H9 (cell line): ENCODE results near the gene UNC5B. TPM values are rescaled to one million over a fixed set of nuclear protein-coding genes. Genes with fewer than 3 reads are reported as not detected.
A peak's percentile ranks its signal among the peaks of the same experiment; 100 is the strongest.
"Not testable (repeated sequence)": the region's sequence is repeated elsewhere in the genome, so short reads cannot be mapped to it uniquely, and the experiment has no call there.

Experiments used
- DNase-seq: peaks from one replicate; pipeline ENCODE4 v3.0.0-alpha.2; 2017
- H2AFZ ChIP-seq: one replicate; pipeline ENCODE4 v1.6.1; 2013; ENCODE audit warnings: mild to moderate bottlenecking, low read length, control low read depth, moderate library complexity
- H2AK5ac ChIP-seq: 2 replicates; pipeline ENCODE4 v1.6.1; 2013; ENCODE audit warnings: low read length, control low read depth, mixed read lengths; ENCODE audit not compliant: insufficient read length
- H2BK120ac ChIP-seq: one replicate; pipeline ENCODE4 v1.6.1; 2013; ENCODE audit warnings: low read depth, mild to moderate bottlenecking, low read length, control low read depth, inconsistent platforms; ENCODE audit not compliant: poor library complexity, severe bottlenecking
- H2BK12ac ChIP-seq: 2 replicates; pipeline ENCODE4 v1.6.1; 2013; ENCODE audit warnings: low read length, control low read depth, mixed read lengths, low read depth; ENCODE audit not compliant: insufficient read length
- H2BK15ac ChIP-seq: 2 replicates; pipeline ENCODE4 v1.6.1; 2013; ENCODE audit warnings: low read depth, low read length, control low read depth
- H2BK20ac ChIP-seq: one replicate; pipeline ENCODE4 v1.6.1; 2013; ENCODE audit warnings: low read depth, mild to moderate bottlenecking, low read length, control low read depth, inconsistent platforms; ENCODE audit not compliant: poor library complexity, severe bottlenecking
- H2BK5ac ChIP-seq: 2 replicates; pipeline ENCODE4 v1.6.1; 2013; ENCODE audit warnings: low read length, control low read depth, mixed read lengths; ENCODE audit not compliant: insufficient read length
- H3K14ac ChIP-seq: 2 replicates; pipeline ENCODE4 v1.6.1; 2013; ENCODE audit warnings: low read length, control low read depth; ENCODE audit not compliant: insufficient read depth
- H3K18ac ChIP-seq: 2 replicates; pipeline ENCODE4 v1.6.1; 2013; ENCODE audit warnings: low read depth, mild to moderate bottlenecking, mixed read lengths, low read length, control low read depth; ENCODE audit not compliant: insufficient read length
- H3K23ac ChIP-seq: 2 replicates; pipeline ENCODE4 v1.6.1; 2013; ENCODE audit warnings: low read length, control low read depth, mixed read lengths, low read depth; ENCODE audit not compliant: insufficient read length
- H3K23me2 ChIP-seq: 2 replicates; pipeline ENCODE4 v1.6.1; 2013; ENCODE audit warnings: low read depth, mild to moderate bottlenecking, mixed read lengths, low read length, control low read depth; ENCODE audit not compliant: insufficient read length, poor library complexity, severe bottlenecking
- H3K27ac ChIP-seq: 2 replicates; pipeline ENCODE4 v1.5.1; 2013; ENCODE audit warnings: low read length, control low read depth, mixed read lengths, low read depth; ENCODE audit not compliant: insufficient read length
- H3K27me3 ChIP-seq: 2 replicates; pipeline ENCODE4 v1.6.1; 2013; ENCODE audit warnings: low read length, control low read depth, inconsistent platforms; ENCODE audit not compliant: insufficient read depth
- H3K4ac ChIP-seq: 2 replicates; pipeline ENCODE4 v1.6.1; 2013; ENCODE audit warnings: low read depth, mild to moderate bottlenecking, control low read depth, inconsistent platforms, low read length, moderate library complexity
- H3K4me1 ChIP-seq: 2 replicates; pipeline ENCODE4 v1.6.1; 2013; ENCODE audit warnings: low read length, control low read depth, inconsistent platforms; ENCODE audit not compliant: insufficient read depth
- H3K4me2 ChIP-seq: 2 replicates; pipeline ENCODE4 v1.6.1; 2013; ENCODE audit warnings: low read length, control low read depth, mixed read lengths; ENCODE audit not compliant: insufficient read length, insufficient read depth
- H3K56ac ChIP-seq: 2 replicates; pipeline ENCODE4 v1.6.1; 2013; ENCODE audit warnings: low read depth, mild to moderate bottlenecking, mixed read lengths, low read length, control low read depth; ENCODE audit not compliant: insufficient read length
- H3K79me1 ChIP-seq: 2 replicates; pipeline ENCODE4 v1.6.1; 2013; ENCODE audit warnings: low read depth, mild to moderate bottlenecking, moderate library complexity, low read length, control low read depth, inconsistent platforms; ENCODE audit not compliant: insufficient read depth, poor library complexity, severe bottlenecking
- H3K79me2 ChIP-seq: 2 replicates; pipeline ENCODE4 v1.6.1; 2013; ENCODE audit warnings: low read length, control low read depth, inconsistent platforms; ENCODE audit not compliant: insufficient read depth
- H3K9ac ChIP-seq: 2 replicates; pipeline ENCODE4 v1.6.1; 2013; ENCODE audit warnings: low read length, control low read depth, mixed read lengths; ENCODE audit not compliant: insufficient read length; ENCODE audit errors: extremely low read depth
- H3K9me3 ChIP-seq: one replicate; pipeline ENCODE4 v1.6.1; 2013; ENCODE audit warnings: low read depth, low read length, inconsistent platforms; ENCODE audit not compliant: control insufficient read depth
- H3T11ph ChIP-seq: one replicate; pipeline ENCODE4 v1.6.1; 2013; ENCODE audit warnings: mild to moderate bottlenecking, low read length, control low read depth, inconsistent platforms
- H4K20me1 ChIP-seq: one replicate; pipeline ENCODE4 v1.6.1; 2013; ENCODE audit not compliant: control insufficient read depth, insufficient read length, insufficient read depth
- H4K5ac ChIP-seq: 2 replicates; pipeline ENCODE4 v1.6.1; 2013; ENCODE audit warnings: low read depth, mild to moderate bottlenecking, mixed read lengths, low read length, control low read depth; ENCODE audit not compliant: insufficient read length
- H4K8ac ChIP-seq: replicated peaks from 2 replicates; pipeline ENCODE4 v1.6.1; 2013; ENCODE audit warnings: low read length, control low read depth, mixed read lengths, low read depth; ENCODE audit not compliant: insufficient read length
- H4K91ac ChIP-seq: 2 replicates; pipeline ENCODE4 v1.6.1; 2013; ENCODE audit warnings: low read depth, mild to moderate bottlenecking, moderate library complexity, mixed read lengths, low read length, control low read depth; ENCODE audit not compliant: insufficient read length
- H3K27ac Mint-ChIP-seq, 3 experiments: 2 replicates in 2 of 3; 3 replicates in 1 of 3; pipeline ENCODE4 v1.8.0; 2020 to 2021; ENCODE audit warnings: mixed read lengths in 3 of 3, mild to moderate bottlenecking in 1 of 3, moderate library complexity in 1 of 3
- H3K27me3 Mint-ChIP-seq: 2 replicates; pipeline ENCODE4 v1.8.0; 2021; ENCODE audit warnings: low read depth, mild to moderate bottlenecking, moderate library complexity, mixed read lengths
- H3K36me3 Mint-ChIP-seq, 3 experiments: 2 replicates in 2 of 3; 3 replicates in 1 of 3; pipeline ENCODE4 v1.8.0; 2020 to 2021; ENCODE audit warnings: low read depth in 3 of 3, mixed read lengths in 3 of 3; ENCODE audit not compliant: insufficient read depth in 1 of 3
- H3K4me1 Mint-ChIP-seq, 2 experiments: 2 replicates each; pipeline ENCODE4 v1.8.0; 2020; ENCODE audit warnings: mixed read lengths in 2 of 2
- H3K4me3 Mint-ChIP-seq, 2 experiments: 2 replicates in 1 of 2; 3 replicates in 1 of 2; pipeline ENCODE4 v1.8.0; 2020 to 2021; ENCODE audit warnings: mild to moderate bottlenecking in 2 of 2, mixed read lengths in 2 of 2, moderate library complexity in 1 of 2
- H3K9me3 Mint-ChIP-seq, 2 experiments: 2 replicates in 1 of 2; 3 replicates in 1 of 2; pipeline ENCODE4 v1.8.0; 2020; ENCODE audit warnings: mild to moderate bottlenecking in 2 of 2, mixed read lengths in 2 of 2, moderate library complexity in 1 of 2
- WGBS: extraction: QIAGEN DNeasy Blood & Tissue Kit; methylation state at CpG from one replicate; pipeline ENCODE4 v1.1.7; 2013; ENCODE audit warnings: missing lambda C conversion rate, low lambda C conversion rate, mixed read lengths; ENCODE audit not compliant: insufficient read length; ENCODE audit errors: extremely low coverage; 5-methylcytosine and 5-hydroxymethylcytosine counted together
- total RNA-seq: library from RNA; stranded (reverse); gene quantifications from 2 replicates; pipeline ENCODE4 v1.2.1, GENCODE V29; 2021
- TF ChIP-seq, protein P1 (sequence below): fragments of 200-600 bp; sonication (generic); conservative IDR thresholded peaks from 3 replicates; pipeline ENCODE4 v1.8.0; 2021; ENCODE audit warnings: antibody characterized with exemption, mild to moderate bottlenecking

UNC5B gene
- total RNA-seq, 1 experiment from 2014 or later: 28.4 TPM

DNA sequence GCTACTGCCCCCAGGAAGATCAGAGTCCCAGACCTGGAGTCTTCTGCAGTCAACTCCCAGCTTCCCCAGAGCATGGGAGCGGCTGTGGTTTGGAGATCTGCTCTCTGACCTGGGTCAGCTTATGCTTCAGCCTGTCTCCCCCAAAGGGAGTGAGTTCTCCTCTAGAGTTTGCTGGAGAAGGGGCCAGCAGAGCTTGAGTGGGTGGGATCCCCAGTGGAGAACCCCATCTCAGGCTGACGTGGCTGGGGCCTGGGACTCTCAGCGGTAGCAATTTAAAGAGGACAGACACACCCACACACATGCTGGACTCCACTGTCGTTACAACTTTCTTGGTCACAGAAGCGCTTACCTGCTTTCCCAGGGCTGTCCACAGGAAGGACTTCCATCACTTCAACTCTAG is 6.3 kb downstream of the UNC5B start:
- Histone ChIP-seq H3K56ac (no peak overlapping the region), H3K23me2 (peaks cover 7% of the 10 kb centered on the region), H4K20me1 (peaks cover 3% of the 10 kb centered on the region), H2AK5ac (no peak overlapping the region), H2BK5ac (no peak overlapping the region), H3K27ac (no peak overlapping the region), H3K79me2 (no peaks in the 10 kb centered on the region; the same call in 1 of the 2 replicates), H2BK12ac (no peak overlapping the region), H3K4ac (no peak overlapping the region), H3K9me3 (no peaks in the 10 kb centered on the region), H3K4me1 (peaks cover 27% of the 10 kb centered on the region; the same call in 1 of the 2 replicates), H3K27me3 (no peaks in the 10 kb centered on the region; the same call in 1 of the 2 replicates), H2AFZ (no peak overlapping the region), H2BK120ac (no peak overlapping the region), H3K4me2 (no peak overlapping the region), H3T11ph (no peak overlapping the region), H4K91ac (no peak overlapping the region), H3K18ac (no peak overlapping the region), H2BK15ac (no peak overlapping the region), H3K23ac (no peak overlapping the region), H4K8ac (no peak overlapping the region), H4K5ac (no peak overlapping the region), H3K14ac (no peak overlapping the region), H2BK20ac (no peak overlapping the region), H3K79me1 (no peaks in the 10 kb centered on the region), H3K9ac (no peak overlapping the region)
- no peaks in the 10 kb centered on the region; a peak in 1 of 5 replicates for H3K9me3 Mint-ChIP-seq
- H3K36me3 Mint-ChIP-seq: peaks cover 0 to 5% (median 0%) of the 10 kb centered on the region in 3 experiments; a peak in 2 of 7 replicates
- peak overlapping the region; percentile 38 to 66; a peak in 2 of 5 replicates for H3K4me3 Mint-ChIP-seq
- TF ChIP-seq, protein P1, sequence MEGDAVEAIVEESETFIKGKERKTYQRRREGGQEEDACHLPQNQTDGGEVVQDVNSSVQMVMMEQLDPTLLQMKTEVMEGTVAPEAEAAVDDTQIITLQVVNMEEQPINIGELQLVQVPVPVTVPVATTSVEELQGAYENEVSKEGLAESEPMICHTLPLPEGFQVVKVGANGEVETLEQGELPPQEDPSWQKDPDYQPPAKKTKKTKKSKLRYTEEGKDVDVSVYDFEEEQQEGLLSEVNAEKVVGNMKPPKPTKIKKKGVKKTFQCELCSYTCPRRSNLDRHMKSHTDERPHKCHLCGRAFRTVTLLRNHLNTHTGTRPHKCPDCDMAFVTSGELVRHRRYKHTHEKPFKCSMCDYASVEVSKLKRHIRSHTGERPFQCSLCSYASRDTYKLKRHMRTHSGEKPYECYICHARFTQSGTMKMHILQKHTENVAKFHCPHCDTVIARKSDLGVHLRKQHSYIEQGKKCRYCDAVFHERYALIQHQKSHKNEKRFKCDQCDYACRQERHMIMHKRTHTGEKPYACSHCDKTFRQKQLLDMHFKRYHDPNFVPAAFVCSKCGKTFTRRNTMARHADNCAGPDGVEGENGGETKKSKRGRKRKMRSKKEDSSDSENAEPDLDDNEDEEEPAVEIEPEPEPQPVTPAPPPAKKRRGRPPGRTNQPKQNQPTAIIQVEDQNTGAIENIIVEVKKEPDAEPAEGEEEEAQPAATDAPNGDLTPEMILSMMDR: no peak
- H3K4me1 Mint-ChIP-seq: peaks cover 69 to 84% of the 10 kb centered on the region in 2 experiments
- no CpG with 5 or more reads among the region's 5 CpGs for WGBS
- peaks cover 27% of the 10 kb centered on the region for H3K27me3 Mint-ChIP-seq
- no peak for DNase-seq
- peak overlapping the region in 1 of 3 experiments; percentile 31; a peak in 1 of 7 replicates for H3K27ac Mint-ChIP-seq

DNA sequence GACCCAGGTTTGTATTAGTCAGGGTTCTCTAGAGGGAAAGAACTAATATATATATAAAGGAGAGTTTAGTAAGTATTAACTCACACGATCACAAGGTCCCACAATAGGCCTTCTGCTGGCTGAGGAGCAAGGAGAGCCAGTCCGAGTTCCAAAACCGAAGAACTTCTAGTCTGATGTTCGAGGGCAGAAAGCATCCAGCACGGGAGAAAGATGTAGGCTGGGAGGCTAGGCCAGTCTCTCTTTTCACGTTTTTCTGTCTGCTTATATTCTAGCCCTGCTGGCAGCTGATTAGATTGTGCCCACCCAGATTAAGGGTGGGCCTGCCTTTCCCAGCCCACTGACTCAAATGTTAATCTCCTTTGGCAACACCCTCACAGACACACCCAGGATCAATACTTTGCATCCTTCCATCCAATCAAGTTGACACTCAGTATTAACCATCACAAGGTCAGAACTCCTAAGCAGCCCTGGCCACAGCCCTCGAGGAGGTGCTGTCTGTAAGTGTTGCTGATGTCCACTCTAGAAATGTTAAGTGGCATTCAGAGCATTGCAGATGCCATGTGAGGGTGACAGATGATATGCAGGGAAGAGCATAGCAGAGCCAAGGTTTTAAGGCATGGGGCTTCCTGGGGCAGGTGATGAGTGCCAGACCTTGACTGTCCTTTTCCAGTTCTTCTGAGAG is 7.0 kb downstream of the UNC5B start:
- H3K9me3 ChIP-seq, H3K79me2 ChIP-seq, H2AFZ ChIP-seq, H2AK5ac ChIP-seq, H3K4me3 Mint-ChIP-seq, H3T11ph ChIP-seq, H4K5ac ChIP-seq, H3K4me2 ChIP-seq, H3K9ac ChIP-seq, H2BK120ac ChIP-seq, H2BK12ac ChIP-seq, H3K18ac ChIP-seq, H2BK15ac ChIP-seq, H3K4ac ChIP-seq, H3K23ac ChIP-seq, H3K27ac Mint-ChIP-seq, H3K36me3 Mint-ChIP-seq, H3K27me3 ChIP-seq, H3K9me3 Mint-ChIP-seq, H3K27ac ChIP-seq, H3K23me2 ChIP-seq, H2BK20ac ChIP-seq, H3K14ac ChIP-seq, H2BK5ac ChIP-seq, DNase-seq, H4K91ac ChIP-seq, H4K8ac ChIP-seq, H3K79me1 ChIP-seq, H3K56ac ChIP-seq, H4K20me1 ChIP-seq: not testable (repeated sequence)
- H3K4me1 Mint-ChIP-seq: peaks cover 63 to 82% of the 10 kb centered on the region in 2 experiments
- H3K4me1 ChIP-seq: peaks cover 25% of the 10 kb centered on the region; the same call in 1 of the 2 replicates
- peaks cover 19% of the 10 kb centered on the region for H3K27me3 Mint-ChIP-seq
- WGBS: no CpG with 5 or more reads among the region's 7 CpGs
